ENCODE results near the gene LMAN2.

DNA sequence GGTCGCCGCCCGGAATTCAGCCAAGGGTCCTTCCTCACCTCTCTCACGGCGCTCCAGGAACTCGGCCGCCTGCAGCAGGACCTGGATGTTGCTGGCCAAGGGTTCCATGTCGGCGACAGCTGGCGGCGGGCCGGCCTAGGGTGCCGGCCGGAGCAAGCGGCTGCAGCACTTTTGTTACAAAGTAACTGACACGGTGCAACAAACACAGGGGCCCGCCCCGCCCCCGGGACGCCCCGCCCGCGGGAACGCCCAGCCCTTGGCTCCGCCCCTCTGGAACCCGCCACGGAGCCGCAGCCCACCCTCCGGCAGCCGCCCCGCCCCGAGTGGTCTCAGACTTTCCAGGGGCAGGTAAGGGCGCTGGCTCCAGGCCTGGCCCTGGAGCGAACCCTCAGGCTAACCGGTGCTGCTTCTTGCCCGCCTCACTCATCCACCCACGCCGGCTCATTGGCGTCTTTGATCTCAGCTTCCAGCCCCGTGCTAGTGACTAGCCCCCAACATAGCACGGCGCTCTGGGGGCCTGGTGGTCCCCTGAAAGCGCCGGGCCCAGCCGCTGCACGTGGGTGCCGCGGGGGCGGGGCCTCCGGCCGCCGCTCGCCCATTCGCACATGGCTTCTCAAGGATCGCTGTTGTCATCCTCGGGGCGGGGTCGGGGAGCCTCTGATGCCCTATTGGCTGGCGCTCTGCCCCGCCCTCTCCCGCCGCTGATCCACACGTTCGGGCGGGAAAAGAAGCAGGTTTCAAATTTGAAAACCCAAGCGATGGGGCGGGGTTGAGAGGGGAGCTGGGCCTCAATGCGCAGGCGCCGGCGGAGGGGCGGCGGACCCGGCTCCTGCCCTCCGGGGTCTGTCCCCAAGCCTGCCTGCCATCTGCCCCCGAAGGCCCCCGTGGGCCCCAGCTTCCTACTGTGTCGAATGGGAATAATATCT lies 39.5 kb downstream of the LMAN2 start, which contains the start of gene MXD3:
- TF ChIP-seq, protein P1, sequence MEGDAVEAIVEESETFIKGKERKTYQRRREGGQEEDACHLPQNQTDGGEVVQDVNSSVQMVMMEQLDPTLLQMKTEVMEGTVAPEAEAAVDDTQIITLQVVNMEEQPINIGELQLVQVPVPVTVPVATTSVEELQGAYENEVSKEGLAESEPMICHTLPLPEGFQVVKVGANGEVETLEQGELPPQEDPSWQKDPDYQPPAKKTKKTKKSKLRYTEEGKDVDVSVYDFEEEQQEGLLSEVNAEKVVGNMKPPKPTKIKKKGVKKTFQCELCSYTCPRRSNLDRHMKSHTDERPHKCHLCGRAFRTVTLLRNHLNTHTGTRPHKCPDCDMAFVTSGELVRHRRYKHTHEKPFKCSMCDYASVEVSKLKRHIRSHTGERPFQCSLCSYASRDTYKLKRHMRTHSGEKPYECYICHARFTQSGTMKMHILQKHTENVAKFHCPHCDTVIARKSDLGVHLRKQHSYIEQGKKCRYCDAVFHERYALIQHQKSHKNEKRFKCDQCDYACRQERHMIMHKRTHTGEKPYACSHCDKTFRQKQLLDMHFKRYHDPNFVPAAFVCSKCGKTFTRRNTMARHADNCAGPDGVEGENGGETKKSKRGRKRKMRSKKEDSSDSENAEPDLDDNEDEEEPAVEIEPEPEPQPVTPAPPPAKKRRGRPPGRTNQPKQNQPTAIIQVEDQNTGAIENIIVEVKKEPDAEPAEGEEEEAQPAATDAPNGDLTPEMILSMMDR (conservative IDR thresholded peaks at IDR 0.05; ENCODE audit: low read length) = no peak
- TF ChIP-seq EZH2phosphoT487 (IDR thresholded peaks at IDR 0.05; ENCODE audit: borderline replicate concordance) = no peak
